ENCODE measurements around the gene SPATS2. TPM values are rescaled to one million over a fixed set of nuclear protein-coding genes. Genes with fewer than 3 reads are reported as not detected.

SPATS2 gene
- total RNA-seq, 1 donor from 2014 or later: 21.3 TPM

- DNase-seq (ENCODE audit: low read depth): no peak
- FAIRE-seq: no peak
- no peak for TF ChIP-seq CTCF (IDR thresholded peaks at IDR 0.05; ENCODE audit: insufficient read depth, low read length, severe bottlenecking)
- no peaks in the 10 kb centered on the region for H3K36me3 ChIP-seq (ENCODE audit: control insufficient read depth, insufficient read depth, low read length)
- H3K27me3 ChIP-seq (ENCODE audit: control insufficient read depth, insufficient read depth, low read length): peaks cover 44% of the 10 kb centered on the region
- H3K4me3 ChIP-seq (ENCODE audit: low read depth, low read length): no peak overlapping the region
These were observed 27.8 kb upstream of the SPATS2 start for GRCh38 chr12:49339464-49339861.

DNA sequence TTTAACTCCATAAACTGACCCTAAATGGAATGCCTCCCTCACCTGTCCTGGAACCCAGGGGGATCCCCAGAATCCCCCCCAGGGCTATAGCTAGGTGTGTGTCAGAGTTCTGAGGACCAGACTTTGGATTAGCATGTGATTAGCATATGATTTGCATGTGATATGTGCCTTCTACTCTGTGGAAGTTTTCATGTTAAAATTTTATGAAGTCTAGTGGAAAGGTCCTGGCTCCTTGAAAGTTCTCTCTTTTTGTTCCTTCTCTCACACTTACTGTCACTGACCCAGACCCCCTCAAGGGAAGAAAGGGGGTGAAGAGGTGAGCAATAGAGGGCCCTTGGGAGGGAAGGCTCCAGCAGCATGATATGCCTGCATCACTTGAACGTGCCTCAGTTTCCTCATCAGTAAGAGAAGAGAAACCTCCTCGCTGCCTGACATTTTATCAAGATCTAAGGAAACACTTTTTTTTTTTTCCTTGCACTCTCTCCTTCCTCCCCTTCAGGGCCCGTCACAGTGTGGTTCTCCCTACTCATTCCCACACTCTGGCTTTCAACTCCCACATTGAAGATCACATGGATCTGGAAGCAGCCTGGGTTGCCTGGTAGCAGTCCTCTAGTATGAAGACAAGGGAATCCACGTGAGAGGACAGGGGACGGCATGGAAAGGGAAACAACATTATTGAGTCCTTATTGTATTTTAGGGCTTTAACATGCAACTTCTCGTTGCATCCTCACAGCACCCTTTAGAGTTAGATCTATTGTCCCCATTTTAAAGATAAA, 27.0 kb upstream of the SPATS2 start:
- H3K36me3 ChIP-seq (ENCODE audit: control insufficient read depth, insufficient read depth, low read length): no peaks in the 10 kb centered on the region
- DNase-seq (ENCODE audit: low read depth): no peak
- peaks cover 46% of the 10 kb centered on the region for H3K27me3 ChIP-seq (ENCODE audit: control insufficient read depth, insufficient read depth, low read length)
- no peak for FAIRE-seq
- TF ChIP-seq CTCF (IDR thresholded peaks at IDR 0.05; ENCODE audit: insufficient read depth, low read length, severe bottlenecking): no peak
- no peak overlapping the region for H3K4me3 ChIP-seq (ENCODE audit: low read depth, low read length)

DNA sequence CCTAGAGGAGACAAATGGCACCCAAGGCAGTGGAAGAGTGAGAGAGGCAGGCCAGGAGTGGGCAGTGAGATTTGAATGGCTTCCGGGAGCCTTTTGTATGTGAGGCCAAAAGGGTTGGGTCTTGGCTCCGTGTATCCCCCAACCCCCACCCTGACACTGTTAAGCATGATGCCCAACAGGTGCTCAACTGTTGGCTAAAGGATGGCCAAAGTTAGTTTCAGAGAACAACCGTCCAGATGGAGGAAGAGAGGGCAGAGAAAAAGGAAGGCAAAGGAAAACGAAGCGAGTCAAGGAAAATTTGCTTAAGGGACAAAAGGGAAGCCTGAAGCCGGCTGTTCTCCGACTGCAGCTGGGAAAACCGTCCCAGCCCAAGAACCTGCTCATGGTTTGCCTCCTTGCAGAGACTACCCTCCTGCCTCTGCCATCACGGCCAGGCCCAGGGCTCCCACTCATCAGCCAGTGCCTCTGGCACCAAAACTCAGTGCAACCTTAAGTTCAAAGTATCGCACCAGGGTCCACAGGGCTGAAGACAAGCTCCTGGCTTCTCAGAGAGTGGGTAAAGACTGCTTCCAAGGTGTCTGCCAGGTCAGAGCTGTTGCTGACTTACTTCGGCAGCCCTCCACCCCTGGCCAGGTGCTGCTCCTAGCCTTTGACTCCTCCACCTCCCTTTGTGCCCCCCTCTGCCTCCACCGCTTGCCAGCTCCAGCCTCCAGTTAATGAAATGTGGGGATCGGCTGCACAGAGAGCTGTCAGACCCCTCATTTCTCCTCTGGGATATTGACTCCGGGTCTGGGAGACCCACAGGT, 26.1 kb upstream of the SPATS2 start:
- FAIRE-seq (no peak), DNase-seq (ENCODE audit: low read depth) (no peak)
- no peak for TF ChIP-seq CTCF (IDR thresholded peaks at IDR 0.05; ENCODE audit: insufficient read depth, low read length, severe bottlenecking)
- no peak overlapping the region for H3K4me3 ChIP-seq (ENCODE audit: low read depth, low read length)
- H3K36me3 ChIP-seq (ENCODE audit: control insufficient read depth, insufficient read depth, low read length): no peaks in the 10 kb centered on the region
- H3K27me3 ChIP-seq (ENCODE audit: control insufficient read depth, insufficient read depth, low read length): peaks cover 43% of the 10 kb centered on the region

DNA sequence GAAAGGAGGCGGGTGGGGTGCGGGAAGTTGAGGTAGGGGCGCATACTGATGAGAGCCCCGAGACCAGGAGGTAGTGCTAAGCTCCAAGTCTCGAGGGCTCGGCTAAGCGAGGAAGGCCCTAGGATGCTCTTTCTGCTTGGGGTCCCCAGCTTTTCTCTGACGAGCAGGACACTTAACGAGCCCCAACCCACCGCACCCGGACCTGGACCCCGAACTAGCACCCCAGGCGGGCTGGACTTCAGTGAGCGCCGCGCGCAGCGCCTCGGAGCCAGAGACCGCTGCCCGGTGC, 25.5 kb upstream of the SPATS2 start:
- FAIRE-seq: no peak
- TF ChIP-seq CTCF (IDR thresholded peaks at IDR 0.05; ENCODE audit: insufficient read depth, low read length, severe bottlenecking): no peak
- Histone ChIP-seq H3K4me3 (ENCODE audit: low read depth, low read length) (no peak overlapping the region), H3K36me3 (ENCODE audit: control insufficient read depth, insufficient read depth, low read length) (no peaks in the 10 kb centered on the region), H3K27me3 (ENCODE audit: control insufficient read depth, insufficient read depth, low read length) (peaks cover 41% of the 10 kb centered on the region)
- no peak for DNase-seq (ENCODE audit: low read depth)

- DNase-seq (ENCODE audit: low read depth) (peak; percentile 54), FAIRE-seq (no peak)
- Histone ChIP-seq H3K4me3 (ENCODE audit: low read depth, low read length) (peak overlapping the region; percentile 2), H3K36me3 (ENCODE audit: control insufficient read depth, insufficient read depth, low read length) (no peaks in the 10 kb centered on the region), H3K27me3 (ENCODE audit: control insufficient read depth, insufficient read depth, low read length) (peaks cover 42% of the 10 kb centered on the region)
- TF ChIP-seq CTCF (IDR thresholded peaks at IDR 0.05; ENCODE audit: insufficient read depth, low read length, severe bottlenecking): peak; percentile 89
These were observed 25.0 kb upstream of the SPATS2 start for GRCh38 chr12:49342066-49342913.
